ENCODE measurements around the gene DCDC1. TPM values are rescaled to one million over a fixed set of nuclear protein-coding genes. Genes with fewer than 3 reads are reported as not detected.
"Not testable (repeated sequence)": the region's sequence is repeated elsewhere in the genome, so short reads cannot be mapped to it uniquely, and the experiment has no call there.

The DCDC1 gene
- total RNA-seq, 4 donors from 2014 or later = 0.26 to 8.0 (median 1.5) TPM

GRCh38 chr11:31303644-31304180 is 65.8 kb downstream of the DCDC1 start:
- no peaks in the 10 kb centered on the region for H3K36me3 ChIP-seq
- no peaks in the 10 kb centered on the region for H3K4me1 ChIP-seq
- H3K4me3 ChIP-seq = no peak overlapping the region
- intact Hi-C loops (cut with DNase I; ENCODE audit: low total_unique reads) = no loop called here
- H3K27ac ChIP-seq = no peak overlapping the region
- TF ChIP-seq CTCF (IDR thresholded peaks at IDR 0.05) (no peak), POLR2A (IDR thresholded peaks at IDR 0.05) (no peak)
- H3K27me3 ChIP-seq = no peaks in the 10 kb centered on the region
- no peak for DNase-seq
- no peaks in the 10 kb centered on the region for H3K9me3 ChIP-seq

DNA sequence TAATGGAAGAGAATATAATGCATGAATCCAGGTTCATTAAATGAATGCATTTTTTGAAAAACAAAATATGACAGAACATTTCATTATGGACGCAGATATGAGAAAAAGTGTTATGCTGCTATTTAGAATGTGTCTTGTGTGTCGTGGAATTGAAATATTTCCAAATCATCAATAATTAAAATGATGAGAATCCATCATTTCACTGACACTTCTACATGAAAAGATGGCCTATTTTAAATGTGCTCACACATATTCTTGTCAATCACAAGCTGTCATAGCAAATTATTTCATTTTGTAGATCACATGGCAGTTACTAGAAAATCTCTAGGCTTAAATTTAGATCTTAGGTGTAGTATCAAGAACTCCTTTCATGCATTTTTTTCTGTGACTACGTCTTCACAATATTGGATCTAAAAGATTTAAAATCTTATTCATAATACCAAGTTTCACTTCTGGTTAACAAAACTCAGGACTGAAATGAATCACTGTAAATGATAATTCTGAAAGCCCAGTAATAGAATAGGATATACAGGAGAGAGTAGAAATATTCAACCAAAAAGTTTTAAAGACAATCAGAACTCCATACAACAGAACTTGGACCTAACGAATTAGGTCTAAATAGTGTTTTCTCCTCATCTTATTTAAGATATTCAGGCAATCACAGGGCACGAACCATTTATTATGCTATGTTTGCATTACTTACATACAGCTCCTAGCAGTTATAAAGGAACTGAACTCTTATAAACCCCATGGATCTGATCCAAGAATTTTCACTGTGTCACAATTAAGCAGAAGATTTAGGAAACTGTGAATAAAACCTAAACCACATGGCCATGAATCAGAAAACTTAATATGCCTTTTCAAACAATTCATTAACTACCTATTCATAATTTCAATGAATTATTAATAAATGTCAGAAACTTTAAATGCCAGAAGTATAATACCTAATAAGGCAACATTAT is 67.7 kb downstream of the DCDC1 start:
- Histone ChIP-seq H3K36me3 (no peaks in the 10 kb centered on the region), H3K4me3 (no peak overlapping the region)

DNA sequence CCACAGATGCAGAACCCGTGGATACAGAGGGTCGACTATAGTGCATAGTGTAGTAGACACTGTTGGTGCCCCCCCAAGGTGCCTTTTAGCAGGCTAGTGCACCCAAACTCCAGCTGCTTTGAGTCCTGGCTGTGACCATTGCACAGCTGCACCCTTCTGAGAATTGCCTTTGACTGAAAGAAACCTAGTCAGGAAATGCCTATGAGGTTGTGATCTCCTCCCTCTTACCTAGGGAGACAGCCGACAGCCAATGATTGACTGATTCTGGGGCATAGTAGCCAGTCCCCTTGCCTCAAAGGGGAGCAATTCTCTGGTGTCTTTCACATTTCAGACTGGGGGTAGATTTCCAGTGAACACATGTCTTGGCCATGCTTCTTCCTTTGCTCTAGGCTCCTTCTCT is 74.2 kb downstream of the DCDC1 start:
- no peak overlapping the region for H3K4me3 ChIP-seq

More for the DNA sequence above, 67.7 kb downstream of the DCDC1 start:
- Histone ChIP-seq H3K9me3 (no peaks in the 10 kb centered on the region), H3K4me1 (no peaks in the 10 kb centered on the region), H3K27me3 (no peaks in the 10 kb centered on the region), H3K27ac (no peak overlapping the region)
- TF ChIP-seq POLR2A (IDR thresholded peaks at IDR 0.05) = no peak
- TF ChIP-seq CTCF (IDR thresholded peaks at IDR 0.05) = no peak
- intact Hi-C loops (cut with DNase I; ENCODE audit: low total_unique reads) = no loop called here
- DNase-seq = no peak

GRCh38 chr11:31273527-31273926 is 96.0 kb downstream of the DCDC1 start:
- intact Hi-C loops (cut with DNase I; ENCODE audit: low total_unique reads); H3K27ac ChIP-seq; DNase-seq; H3K36me3 ChIP-seq; H3K27me3 ChIP-seq; H3K4me1 ChIP-seq; H3K4me3 ChIP-seq; H3K9me3 ChIP-seq: not testable (repeated sequence)

More for the DNA sequence above, 74.2 kb downstream of the DCDC1 start:
- TF ChIP-seq CTCF (IDR thresholded peaks at IDR 0.05) = no peak
- TF ChIP-seq POLR2A (IDR thresholded peaks at IDR 0.05) = no peak
- H3K27ac ChIP-seq = no peak overlapping the region
- no peaks in the 10 kb centered on the region for H3K27me3 ChIP-seq
- H3K4me1 ChIP-seq = no peaks in the 10 kb centered on the region
- H3K9me3 ChIP-seq = no peaks in the 10 kb centered on the region
- intact Hi-C loops (cut with DNase I; ENCODE audit: low total_unique reads) = no loop called here
- H3K36me3 ChIP-seq = no peaks in the 10 kb centered on the region
- DNase-seq = no peak

DNA sequence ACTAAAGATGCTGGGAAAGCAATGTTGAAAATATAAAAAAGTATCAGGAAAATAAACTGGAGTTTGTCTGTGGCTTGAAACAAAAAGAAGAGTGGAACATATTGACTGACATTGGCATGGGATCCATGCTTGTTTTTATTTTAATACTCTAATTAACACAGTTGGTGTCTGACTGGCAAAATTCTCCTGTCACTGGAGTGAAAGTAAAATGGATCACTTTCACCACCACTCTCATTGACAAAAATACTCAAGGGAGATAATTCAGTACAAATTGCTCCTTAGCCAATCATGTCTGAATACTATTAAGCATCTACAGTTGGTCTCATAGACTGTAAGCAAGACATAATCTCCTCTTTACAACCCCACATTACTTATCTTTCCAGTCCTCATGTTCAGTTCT is 101.8 kb downstream of the DCDC1 start:
- H3K27me3 ChIP-seq = no peaks in the 10 kb centered on the region

More for the DNA sequence above, 101.8 kb downstream of the DCDC1 start:
- H3K4me3 ChIP-seq = no peak overlapping the region
- no peak for DNase-seq
- H3K4me1 ChIP-seq = no peaks in the 10 kb centered on the region
- TF ChIP-seq POLR2A (IDR thresholded peaks at IDR 0.05) = no peak
- TF ChIP-seq CTCF (IDR thresholded peaks at IDR 0.05) = no peak
- intact Hi-C loops (cut with DNase I; ENCODE audit: low total_unique reads) = no loop called here
- no peaks in the 10 kb centered on the region for H3K36me3 ChIP-seq
- no peak overlapping the region for H3K27ac ChIP-seq
- no peaks in the 10 kb centered on the region for H3K9me3 ChIP-seq

Data from uterus (tissue), 4 donors.